Measurements from ENCODE around the gene EPG5. TPM values are rescaled to one million over a fixed set of nuclear protein-coding genes. Genes with fewer than 3 reads are reported as not detected.

EPG5 gene
- polyA plus RNA-seq, 1 donor: 12.6 TPM

DNA sequence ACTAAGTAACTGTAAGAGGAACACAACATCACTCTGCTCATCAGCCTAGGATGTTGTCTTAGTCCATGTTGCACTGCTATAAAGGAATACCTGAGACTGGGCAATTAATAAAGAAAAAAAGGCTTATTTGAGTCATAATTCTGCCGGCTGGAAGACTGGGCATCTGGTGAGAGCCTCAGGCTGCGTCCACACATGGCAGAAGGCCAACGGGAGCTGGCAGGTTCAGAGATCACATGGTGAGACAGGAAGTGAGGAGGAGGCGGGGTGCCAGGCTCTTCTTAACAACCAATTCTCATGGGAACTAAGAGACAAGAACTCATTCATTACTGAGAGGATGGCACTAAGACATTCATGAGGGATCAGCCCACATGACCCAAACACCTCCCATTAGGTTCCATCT lies 46.8 kb downstream of the EPG5 start:
- DNase-seq: no peak

GRCh38 chr18:45916302-45916701 lies 50.8 kb downstream of the EPG5 start:
- DNase-seq: no peak

GRCh38 chr18:45913276-45913675 lies 53.9 kb downstream of the EPG5 start:
- no peak for DNase-seq

DNA sequence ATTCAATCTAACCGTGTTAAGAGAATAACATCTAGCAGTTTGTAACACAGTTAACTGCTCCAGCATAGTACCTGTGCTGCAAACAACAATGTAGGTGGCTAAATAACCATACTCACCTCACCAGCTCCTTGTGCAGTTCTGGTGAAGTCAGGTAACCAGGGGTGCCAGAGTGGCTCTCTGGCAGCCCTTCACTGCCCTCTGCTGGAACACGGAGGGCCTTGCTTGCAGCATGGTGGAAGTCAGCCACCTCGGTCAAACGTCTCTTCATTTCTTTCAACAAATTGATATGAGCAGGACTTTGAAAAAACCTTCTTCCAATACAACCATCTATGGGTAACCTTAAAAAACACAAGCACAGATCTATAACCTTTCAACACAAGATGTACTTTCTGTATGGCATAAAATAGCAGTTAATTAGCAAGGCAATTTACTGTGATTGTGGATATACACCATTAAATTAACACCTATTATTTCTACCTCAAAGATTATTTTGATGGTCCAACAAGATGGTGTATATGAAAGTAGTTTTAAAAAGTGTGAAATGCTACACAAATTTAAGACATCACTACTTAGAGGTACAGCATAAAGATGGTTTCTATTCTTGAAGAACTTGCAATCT lies 56.6 kb downstream of the EPG5 start:
- peak; percentile 10 for DNase-seq

DNA sequence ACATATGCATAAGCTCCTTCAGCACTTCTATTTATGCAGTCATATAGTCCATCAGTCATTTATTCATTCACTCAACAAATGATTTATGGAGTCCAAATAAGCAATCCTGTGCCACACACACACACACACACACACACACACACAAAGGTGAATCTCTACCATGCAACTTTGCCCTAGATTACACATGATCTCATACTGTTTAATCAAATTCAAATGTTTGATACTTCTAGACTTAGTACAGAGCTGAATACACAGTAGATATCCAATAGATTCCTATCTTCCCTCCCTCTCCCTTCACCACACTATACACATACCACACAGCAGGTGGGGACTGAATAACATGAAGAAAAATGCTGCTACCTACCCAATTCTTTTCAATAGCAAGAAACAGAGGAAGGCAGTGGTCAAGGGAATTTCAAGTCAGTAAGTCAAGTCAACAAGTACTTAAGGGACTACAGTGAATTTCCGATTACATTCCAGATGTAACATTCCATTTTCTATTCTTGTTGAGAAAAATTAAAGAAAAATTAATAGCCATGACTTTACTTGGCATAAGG lies 65.4 kb downstream of the EPG5 start:
- no peak for DNase-seq

- DNase-seq: no peak
These were observed 66.5 kb downstream of the EPG5 start for GRCh38 chr18:45900623-45901022.

DNA sequence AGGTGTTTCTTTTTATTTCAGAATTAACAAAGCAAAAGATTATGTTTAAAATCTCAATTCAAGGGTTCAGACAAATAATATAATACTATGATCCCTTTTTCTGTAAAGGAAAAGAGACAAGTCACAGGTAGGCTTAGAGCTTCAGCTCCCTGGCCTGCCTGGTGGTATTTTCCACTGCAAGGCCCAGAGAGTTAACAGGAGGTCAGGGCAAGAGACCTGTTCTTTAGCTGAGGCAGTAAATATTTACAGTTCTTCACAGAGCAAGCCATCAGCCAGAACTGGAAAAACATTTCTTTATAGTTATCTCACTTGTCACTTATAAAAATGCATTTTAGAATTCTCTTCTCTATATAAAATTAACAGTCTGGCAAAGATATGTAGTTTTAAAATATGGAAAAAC lies 70.1 kb downstream of the EPG5 start:
- DNase-seq: no peak

- no peak for DNase-seq
These were observed 70.7 kb downstream of the EPG5 start for GRCh38 chr18:45896452-45896851.

- no peak for DNase-seq
These were observed 71.8 kb downstream of the EPG5 start for GRCh38 chr18:45895339-45895738.

DNA sequence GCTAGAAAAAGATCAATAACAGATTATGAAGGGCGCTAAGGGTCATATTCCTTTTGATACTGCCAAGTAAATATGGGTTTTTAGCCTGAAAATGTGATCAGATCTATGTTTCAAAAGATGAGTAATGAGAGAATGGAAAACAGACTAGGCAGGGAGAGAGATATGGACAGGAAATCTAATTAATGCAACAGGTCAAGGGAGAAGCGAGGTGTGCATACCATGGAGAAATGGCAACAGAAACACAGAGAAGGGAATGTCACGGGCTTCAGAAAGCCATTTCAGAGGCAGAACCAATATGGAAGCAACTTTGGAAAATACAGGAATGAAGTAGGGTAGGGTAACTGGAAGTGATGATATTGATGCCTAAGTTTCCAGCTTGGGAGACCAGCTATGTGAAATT lies 72.3 kb downstream of the EPG5 start:
- DNase-seq: no peak

GRCh38 chr18:45891806-45892205 lies 75.3 kb downstream of the EPG5 start:
- no peak for DNase-seq

DNA sequence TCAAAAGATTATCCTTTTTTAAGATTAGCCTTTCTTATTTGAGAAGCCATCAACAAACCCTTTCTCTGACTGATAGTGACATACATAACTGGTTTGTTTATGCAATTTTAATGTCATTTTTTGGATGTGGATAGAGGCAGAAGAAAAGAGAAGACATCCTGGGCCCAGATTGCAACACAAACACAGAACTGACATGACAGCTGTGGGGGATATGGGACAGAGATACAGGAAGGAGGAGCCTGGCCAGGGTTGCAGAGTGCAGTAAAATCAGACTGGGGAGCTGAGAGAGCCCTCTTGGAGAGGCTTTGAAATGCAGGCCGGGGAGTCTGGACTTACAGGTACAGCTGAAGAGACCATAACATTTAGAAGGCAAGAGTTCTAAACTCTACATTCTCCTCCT lies 76.5 kb downstream of the EPG5 start:
- no peak for DNase-seq

DNA sequence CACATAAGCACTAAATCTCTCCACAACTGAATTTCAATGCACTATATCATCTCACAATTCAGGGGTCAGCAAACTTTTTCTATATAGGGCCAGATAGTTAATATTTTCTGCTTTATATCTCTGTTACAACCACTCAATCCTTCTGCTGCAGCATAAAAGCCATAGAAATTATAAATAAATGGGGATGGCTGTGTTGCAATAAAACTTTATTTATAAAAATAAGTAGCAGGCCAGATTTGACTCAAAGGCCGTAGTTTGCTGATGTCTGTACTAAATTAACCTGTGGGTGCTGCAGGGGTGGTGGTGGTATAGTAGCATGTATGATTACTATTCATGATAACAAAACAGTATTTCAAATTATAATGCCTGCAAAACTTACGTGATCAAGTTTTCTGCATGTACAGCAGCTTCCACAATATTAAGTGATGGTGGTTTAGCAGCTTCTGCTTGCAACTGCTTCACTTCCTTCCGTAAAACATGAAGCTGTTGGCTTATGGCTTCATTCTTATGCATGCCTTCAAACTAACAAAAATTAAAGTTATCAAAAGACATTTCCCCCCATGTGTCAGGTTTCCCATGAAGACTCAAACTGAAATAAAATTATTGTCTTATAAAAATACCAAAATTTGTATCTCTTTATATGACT lies 77.6 kb downstream of the EPG5 start:
- DNase-seq: no peak

DNA sequence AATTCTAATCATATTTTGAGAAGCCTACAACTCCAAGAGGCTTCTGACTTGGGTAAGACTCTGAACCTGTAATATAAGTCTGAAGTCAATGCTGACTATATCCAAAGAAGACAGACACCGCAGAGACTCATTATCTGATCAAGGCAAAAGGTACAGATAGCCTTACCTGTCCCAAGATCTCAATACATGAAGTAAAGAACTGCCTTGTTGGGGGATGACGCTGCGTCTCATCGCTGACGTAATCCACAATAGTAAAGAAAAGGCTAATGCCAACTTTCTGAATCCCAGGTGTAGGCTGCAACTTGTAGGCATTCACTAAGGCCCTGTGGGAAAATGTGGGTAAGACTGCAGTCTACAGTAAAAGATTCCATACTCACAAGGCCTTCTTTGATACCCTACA lies 79.5 kb downstream of the EPG5 start:
- no peak for DNase-seq

- no peak for DNase-seq
These were observed 86.1 kb downstream of the EPG5 start for GRCh38 chr18:45880876-45881558.

- peak; percentile 67 for DNase-seq
These were observed 87.2 kb downstream of the EPG5 start for GRCh38 chr18:45879681-45880655.

GRCh38 chr18:45877403-45877802 lies 89.7 kb downstream of the EPG5 start:
- DNase-seq: no peak

DNA sequence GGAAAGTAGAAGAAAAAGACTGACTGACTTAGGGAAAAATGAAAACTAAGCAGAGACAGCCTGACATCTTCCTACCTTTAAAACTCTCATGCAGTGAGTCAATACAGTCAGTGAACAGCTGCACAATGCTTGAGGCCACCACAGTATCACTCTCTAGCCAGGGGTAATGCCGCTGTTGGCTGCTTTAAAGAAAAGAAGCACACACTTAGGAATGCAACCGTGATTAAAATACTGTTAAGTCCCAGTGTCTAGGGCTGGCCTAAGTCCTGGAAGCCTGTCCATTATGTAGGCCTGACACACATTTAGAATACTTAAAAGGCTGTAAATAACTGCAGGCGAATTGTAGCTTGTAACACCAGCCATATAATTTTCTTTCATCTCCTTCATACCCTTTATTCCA lies 91.0 kb downstream of the EPG5 start:
- DNase-seq: no peak

GRCh38 chr18:45874491-45875184 lies 92.5 kb downstream of the EPG5 start:
- no peak for DNase-seq

GRCh38 chr18:45871431-45872084 lies 95.6 kb downstream of the EPG5 start:
- DNase-seq: no peak

GRCh38 chr18:45870419-45870818 lies 96.7 kb downstream of the EPG5 start:
- DNase-seq: no peak
